Measurements from ENCODE around the gene PIGS.
A peak's percentile ranks its signal among the peaks of the same experiment; 100 is the strongest.
"Not testable (repeated sequence)": the region's sequence is repeated elsewhere in the genome, so short reads cannot be mapped to it uniquely, and the experiment has no call there.

Gene PIGS

DNA sequence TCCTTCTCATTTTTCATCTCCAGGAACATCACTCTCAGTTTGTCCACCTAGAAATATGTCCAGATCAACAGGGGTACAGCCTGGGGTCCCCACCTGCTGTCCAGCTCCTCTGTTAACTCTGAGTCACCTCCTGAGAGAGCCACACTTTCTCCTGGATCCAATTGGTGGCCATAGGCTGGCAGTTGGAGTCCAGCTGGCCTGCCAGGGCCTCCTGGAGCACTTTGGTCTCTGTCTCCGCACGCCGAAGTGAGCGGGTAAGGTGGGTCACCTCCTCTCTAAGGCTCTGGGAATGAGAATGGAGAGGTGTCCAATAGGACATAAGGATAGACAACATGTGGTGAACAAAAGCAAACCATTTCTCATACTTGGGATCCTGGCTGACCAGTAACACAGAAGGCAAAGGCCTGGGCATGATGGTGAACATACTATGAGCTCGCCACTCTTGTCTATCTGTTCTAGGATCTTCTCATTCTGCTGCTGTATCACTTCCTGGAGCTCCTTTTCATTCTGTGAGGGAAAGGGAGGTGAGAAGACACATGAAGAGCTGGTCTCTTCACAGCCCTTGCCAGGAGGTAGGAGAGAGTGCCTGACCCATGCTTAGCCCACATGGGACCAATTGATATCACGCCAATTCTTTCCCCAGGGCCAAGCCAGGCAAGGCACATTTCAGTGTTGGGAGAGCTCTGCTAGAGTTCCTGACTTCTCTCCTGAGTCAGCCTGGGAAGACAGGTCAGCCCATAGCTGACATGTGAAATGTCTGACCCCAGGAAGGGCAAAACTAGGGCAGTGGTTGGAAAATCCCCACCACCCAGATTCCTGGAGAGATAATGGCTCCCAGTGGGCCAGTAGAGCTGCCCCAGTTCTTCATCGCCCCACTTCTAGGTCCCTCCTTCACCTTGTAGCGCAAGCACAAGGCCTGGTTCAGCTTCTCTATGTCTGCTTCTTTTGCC is 7.2 kb upstream of the PIGS start:
- DNase-seq, result no peak

- DNase-seq, result no peak
Observed at GRCh38 chr17:28577466-28577824, 6.1 kb upstream of the PIGS start.

DNA sequence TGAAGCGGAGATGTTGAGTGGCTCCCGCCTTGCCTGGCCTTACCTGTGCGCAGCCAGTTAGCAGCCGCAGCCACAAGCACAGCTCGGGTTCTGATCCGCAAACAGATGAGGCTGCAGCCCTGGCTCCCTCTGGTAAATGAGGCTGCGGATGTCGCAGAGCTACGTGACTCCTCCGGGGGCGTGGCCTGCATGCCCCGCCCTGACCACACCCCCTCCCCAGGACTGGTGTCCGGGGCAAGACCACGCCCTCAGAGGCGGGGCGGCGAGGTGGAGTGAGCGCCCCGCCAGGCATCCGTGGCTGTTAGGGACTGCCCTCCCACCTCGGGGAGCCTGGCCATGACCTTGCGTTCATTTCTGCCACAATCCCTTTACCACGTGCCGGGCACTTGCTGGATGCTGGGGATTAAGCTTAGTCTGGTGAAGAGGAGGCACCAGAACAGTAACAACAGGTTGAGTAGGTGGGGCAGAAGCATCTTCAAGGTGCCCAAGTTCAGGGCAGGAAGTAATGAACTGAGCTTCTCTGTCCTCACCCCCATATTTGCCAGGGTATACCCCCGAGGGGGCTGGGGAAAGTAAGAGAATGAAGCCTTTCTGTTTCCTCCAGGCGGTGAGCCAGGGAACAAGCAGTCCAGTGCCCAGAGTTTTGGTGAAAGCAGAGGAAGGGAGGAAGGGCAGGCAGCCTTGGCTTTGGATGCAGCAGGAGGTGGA is 5.6 kb upstream of the PIGS start, which contains the start of gene ALDOC:
TSS of gene ALDOC (minus strand) at position 138 of the 708 bp plus-strand sequence. CDS start 1,363 bp downstream, outside the sequence.
- DNase-seq, result peak; percentile 98

DNA sequence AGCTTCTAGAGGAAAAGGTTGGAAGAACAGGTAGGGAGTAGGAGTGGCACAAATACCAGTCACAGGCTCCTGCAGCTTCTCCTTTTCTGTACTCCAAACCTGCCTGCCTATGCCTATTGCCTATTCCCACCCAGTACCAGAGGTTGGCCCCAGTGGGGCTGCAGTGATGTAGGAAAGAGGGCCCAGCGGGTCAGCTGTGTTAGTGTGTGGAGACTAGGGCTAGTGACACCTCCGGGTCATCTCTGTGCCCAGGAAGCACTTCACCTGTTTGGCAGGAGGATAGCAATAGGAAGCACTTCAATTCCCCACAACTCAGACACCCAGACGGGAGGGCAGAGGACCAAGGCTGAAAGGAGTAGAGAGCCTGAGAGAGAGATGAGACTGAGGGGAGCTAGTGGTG is 4.7 kb upstream of the PIGS start:
- DNase-seq, result not testable (repeated sequence)

GRCh38 chr17:28575126-28575795 is 3.9 kb upstream of the PIGS start:
- no peak for DNase-seq

DNA sequence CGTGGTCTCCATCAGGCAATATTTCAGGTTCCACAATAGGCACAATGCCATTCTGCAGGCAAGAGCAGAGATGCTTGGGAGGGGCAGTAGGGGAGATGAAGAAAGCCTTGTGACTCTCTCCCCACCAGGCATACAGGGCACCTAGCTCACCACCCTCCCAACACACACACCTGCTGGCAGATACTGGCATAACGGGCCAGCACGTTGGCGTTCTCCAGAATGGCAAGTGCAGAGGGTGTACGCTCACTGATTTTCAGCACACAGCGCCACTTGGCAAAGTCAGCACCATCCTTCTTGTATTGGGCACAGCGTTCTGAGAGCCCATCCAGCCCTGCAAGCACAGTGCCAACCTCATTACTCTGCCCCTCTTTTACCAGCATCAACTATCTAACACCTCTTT is 3.2 kb upstream of the PIGS start:
- DNase-seq, result no peak

DNA sequence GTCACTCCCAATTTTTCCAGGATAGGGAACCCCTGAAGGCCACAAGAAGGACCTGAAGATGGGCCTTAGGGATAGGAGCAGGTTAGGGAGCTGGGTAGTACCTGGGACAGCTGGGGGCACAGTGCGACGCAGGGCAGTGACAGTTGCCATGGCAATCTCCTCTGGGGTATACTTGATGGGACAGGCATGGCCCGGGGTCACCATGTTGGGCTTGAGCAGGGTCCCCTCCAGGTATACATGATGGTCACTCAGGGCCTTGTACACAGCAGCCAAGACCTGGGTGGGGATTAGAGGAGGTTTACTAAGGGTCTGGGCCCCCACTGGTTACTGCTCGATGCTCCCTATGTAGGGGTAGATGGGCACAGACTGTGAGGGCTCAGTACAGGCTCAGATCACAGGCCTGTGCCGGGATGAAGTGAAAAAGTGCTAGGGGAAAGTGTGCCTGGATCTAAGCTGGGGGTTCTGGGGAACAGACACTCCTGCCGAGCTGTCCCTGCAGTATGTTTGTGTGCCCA is 2.7 kb upstream of the PIGS start:
- no peak for DNase-seq

- DNase-seq, result no peak
Observed at GRCh38 chr17:28573521-28573920, 2.2 kb upstream of the PIGS start.

- no peak for DNase-seq
Observed at GRCh38 chr17:28573040-28573380, 1.7 kb upstream of the PIGS start.

DNA sequence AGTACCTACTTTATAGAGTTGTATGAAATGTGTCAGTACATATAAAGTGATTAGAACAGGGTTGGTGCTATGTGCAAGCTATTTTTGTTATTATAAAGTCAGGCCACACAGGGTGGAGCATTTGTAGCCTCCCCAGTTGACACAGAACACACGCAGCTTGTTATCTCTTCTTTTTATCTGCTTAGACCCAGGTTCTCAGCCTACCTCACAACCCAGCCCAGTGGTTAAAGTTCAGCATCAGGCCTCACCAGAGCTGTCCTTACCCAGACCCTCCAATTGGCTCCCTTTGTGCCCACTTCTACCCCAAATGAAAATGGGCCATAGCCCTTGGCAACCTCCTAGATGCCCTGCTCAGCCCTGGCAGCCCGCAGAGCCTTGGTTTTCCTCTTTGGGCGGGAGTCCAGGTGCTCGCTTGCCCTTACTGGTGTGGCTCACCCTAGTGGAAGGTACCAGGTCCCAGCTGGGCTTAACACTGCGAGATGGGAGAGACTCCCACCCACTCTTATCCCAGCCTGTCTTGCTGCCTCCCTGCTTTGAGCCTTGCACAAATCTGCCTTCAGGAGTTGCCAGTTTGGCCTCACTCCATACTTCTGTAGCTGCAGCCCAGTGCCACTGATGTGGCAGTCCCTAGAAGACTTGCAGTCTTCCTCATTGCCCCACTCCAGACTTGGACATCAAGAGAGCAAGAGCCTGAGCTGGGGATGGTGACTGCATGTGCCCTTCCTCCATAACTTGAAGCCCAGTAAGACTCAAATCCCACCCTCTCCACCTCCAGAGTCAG is 1.1 kb upstream of the PIGS start:
- DNase-seq, result no peak

DNA sequence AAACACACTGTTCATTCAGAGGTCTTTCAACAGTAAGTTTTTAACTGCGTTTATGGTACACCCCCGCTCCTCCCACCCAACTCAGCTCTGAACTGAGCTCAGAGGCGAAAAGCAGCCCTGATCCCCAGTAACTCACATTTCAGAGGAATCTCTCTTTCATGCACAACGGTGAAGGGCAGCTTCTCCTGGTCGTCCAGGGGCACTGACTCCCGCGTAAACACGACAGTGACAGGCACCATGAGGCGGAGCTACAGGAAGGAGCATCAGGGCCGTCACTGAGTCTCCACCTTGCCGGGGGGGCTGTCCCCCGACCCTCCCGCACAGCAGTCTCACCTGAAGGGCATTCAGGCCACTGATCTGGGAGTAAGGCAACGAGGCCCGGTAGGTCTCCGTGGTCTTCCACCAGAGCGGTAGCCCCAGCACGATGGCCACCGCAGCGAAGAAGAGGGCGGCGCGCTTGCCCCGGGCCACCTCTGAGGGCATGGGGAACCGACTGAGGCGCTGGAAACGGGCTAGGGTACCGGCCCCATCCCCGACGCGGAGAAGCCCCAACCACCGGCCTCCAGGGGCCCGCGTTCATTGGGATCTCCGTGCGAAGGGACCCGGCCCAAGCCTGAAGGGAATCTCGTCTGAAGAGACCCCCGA is 486 bp downstream of the PIGS start:
- DNase-seq, result peak; percentile 52

DNA sequence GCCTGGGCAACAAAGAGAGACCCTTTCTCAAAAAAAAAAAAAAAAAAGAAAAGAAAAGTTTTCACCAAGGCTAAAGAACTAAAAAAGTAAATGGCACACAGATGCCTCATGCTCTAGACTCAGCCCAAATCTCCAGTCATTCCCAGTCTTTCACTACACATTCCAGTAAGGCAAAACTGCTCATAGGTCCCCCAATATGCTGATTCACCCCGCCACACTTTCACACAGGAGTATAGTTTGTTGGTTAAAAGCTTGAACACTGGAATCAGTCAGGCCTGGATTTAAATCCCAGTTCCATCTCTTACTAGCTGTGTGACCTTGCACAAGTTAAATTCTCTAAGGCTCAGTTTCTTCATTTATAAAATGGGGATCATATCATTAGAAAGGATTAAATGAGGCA is 1.9 kb downstream of the PIGS start:
- DNase-seq, result no peak

DNA sequence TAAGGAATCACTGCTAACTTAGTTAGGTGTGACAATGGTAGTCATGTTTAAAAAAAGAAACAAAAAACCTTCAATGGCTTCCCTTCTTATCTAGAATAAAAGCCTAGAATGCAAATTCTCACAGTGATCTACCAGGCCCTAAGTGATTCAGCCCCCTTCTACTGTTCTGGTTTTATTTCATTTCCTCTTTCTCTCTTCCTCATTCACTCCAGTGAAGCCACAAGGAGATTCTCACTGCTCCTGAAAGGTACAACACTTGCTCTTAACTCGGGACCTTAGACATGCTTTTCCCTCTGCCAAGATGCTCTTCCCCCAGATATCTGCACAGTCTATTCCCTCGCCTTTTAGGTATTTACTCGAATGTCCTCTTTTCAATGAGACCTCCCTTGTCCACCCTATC is 3.7 kb downstream of the PIGS start:
- no peak for DNase-seq

GRCh38 chr17:28563475-28563874 is 7.8 kb downstream of the PIGS start:
- DNase-seq, result no peak

GRCh38 chr17:28555022-28555421 is 16.3 kb downstream of the PIGS start:
- no peak for DNase-seq

- DNase-seq, result no peak
Observed at GRCh38 chr17:28554565-28554964, 16.8 kb downstream of the PIGS start.

DNA sequence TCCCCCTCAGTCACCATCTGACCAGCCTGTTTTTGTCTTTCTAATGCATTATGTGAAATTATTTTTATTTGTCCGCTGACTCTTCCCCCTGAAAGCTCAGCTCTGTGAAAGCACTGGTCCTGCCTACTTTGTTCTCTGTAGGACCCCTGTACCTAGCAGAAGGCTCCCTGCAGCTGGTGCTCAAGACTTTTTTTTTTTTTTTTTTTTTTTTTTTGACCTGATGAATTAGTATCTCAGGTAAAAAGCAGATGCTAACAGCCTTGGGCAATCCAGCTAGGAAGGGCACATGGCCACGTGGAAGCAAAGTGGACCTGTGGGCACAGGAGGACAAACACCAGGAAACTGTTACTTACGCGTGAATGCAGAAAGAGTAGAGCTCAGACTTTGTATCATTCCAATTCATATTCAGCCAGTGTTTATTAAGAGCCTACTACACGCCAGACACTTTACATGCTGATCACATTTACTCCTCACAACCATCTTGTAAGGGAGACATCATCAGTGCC is 18.3 kb downstream of the PIGS start:
- no peak for DNase-seq

- DNase-seq, result peak; percentile 81
Observed at GRCh38 chr17:28552176-28552999, 18.9 kb downstream of the PIGS start, which contains the start of gene UNC119. UNC119 (minus strand) TSS chr17:28552624; CDS start chr17:28552557, 67 bp downstream.

GRCh38 chr17:28551421-28552175 is 19.7 kb downstream of the PIGS start:
- DNase-seq, result no peak

DNA sequence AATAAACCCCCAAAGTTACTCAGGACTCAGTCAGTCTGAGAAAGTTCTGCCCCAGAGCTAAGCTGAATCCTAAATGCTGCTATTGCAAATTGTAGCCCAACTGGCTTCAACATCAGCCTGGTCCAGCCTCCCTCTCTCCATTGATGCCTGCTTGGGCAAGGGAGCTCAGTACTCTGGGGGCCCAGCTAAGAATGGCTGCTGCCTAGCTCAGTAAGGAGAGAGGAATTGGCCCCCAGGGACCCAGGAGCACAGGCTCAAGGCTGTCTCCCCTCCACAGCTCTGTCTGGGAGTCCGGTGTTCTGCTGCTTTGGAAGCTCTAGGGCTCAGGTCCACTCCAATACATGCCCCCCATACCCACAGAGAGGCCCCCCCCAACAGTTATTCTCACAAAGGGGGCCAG is 20.5 kb downstream of the PIGS start:
- DNase-seq, result no peak
